ENCODE results near the gene SLCO4A1.

The SLCO4A1 gene

GRCh38 chr20:62629864-62630470 lies 12.3 kb upstream of the SLCO4A1 start:
- Histone ChIP-seq H3K4me1 (ENCODE audit: control insufficient read depth in 1 of 2, insufficient read depth in 1 of 2, low read depth in 1 of 2, low read length in 1 of 2) (peaks cover 4 to 7% of the 10 kb centered on the region in 2 experiments), H3K9me3 (no peaks in the 10 kb centered on the region), H3K27ac (no peak overlapping the region), H3K4me3 (ENCODE audit: low read depth in 1 of 2, low read length in 1 of 2) (no peak overlapping the region), H3K36me3 (no peaks in the 10 kb centered on the region), H3K27me3 (peaks cover 2% of the 10 kb centered on the region)
- no peak for TF ChIP-seq CTCF (IDR thresholded peaks at IDR 0.05)

GRCh38 chr20:62631336-62632308 lies 10.7 kb upstream of the SLCO4A1 start:
- no peaks in the 10 kb centered on the region for H3K9me3 ChIP-seq
- TF ChIP-seq CTCF (IDR thresholded peaks at IDR 0.05) = no peak
- peaks cover 18% of the 10 kb centered on the region for H3K27me3 ChIP-seq
- H3K4me3 ChIP-seq (ENCODE audit: low read depth in 1 of 2, low read length in 1 of 2) = no peak overlapping the region
- H3K27ac ChIP-seq = no peak overlapping the region
- no peaks in the 10 kb centered on the region for H3K36me3 ChIP-seq
- peaks cover 0 to 3% of the 10 kb centered on the region in 2 experiments for H3K4me1 ChIP-seq (ENCODE audit: control insufficient read depth in 1 of 2, insufficient read depth in 1 of 2, low read depth in 1 of 2, low read length in 1 of 2)

- Histone ChIP-seq H3K9me3 (no peaks in the 10 kb centered on the region), H3K27ac (no peak overlapping the region), H3K27me3 (peaks cover 29% of the 10 kb centered on the region), H3K4me3 (ENCODE audit: low read depth in 1 of 2, low read length in 1 of 2) (no peak overlapping the region), H3K4me1 (ENCODE audit: control insufficient read depth in 1 of 2, insufficient read depth in 1 of 2, low read depth in 1 of 2, low read length in 1 of 2) (peaks cover 0 to 3% of the 10 kb centered on the region in 2 experiments), H3K36me3 (no peaks in the 10 kb centered on the region)
- TF ChIP-seq CTCF (IDR thresholded peaks at IDR 0.05) = no peak
Measured at GRCh38 chr20:62632575-62633090, 9.7 kb upstream of the SLCO4A1 start.

- Histone ChIP-seq H3K27ac (no peak overlapping the region), H3K9me3 (no peaks in the 10 kb centered on the region), H3K36me3 (no peaks in the 10 kb centered on the region), H3K27me3 (peaks cover 37% of the 10 kb centered on the region), H3K4me3 (ENCODE audit: low read depth in 1 of 2, low read length in 1 of 2) (no peak overlapping the region), H3K4me1 (ENCODE audit: control insufficient read depth in 1 of 2, insufficient read depth in 1 of 2, low read depth in 1 of 2, low read length in 1 of 2) (peaks cover 0 to 3% of the 10 kb centered on the region in 2 experiments)
- no peak for TF ChIP-seq CTCF (IDR thresholded peaks at IDR 0.05)
Measured at GRCh38 chr20:62633598-62634329, 8.5 kb upstream of the SLCO4A1 start.

- Histone ChIP-seq H3K9me3 (no peaks in the 10 kb centered on the region), H3K27me3 (peaks cover 44% of the 10 kb centered on the region), H3K27ac (no peak overlapping the region), H3K36me3 (no peaks in the 10 kb centered on the region), H3K4me1 (ENCODE audit: control insufficient read depth in 1 of 2, insufficient read depth in 1 of 2, low read depth in 1 of 2, low read length in 1 of 2) (peaks cover 0 to 3% of the 10 kb centered on the region in 2 experiments), H3K4me3 (ENCODE audit: low read depth in 1 of 2, low read length in 1 of 2) (no peak overlapping the region)
- TF ChIP-seq CTCF (IDR thresholded peaks at IDR 0.05) = no peak
Measured at GRCh38 chr20:62634330-62634967, 7.9 kb upstream of the SLCO4A1 start.
